ENCODE measurements around the gene EMILIN3.

- TF ChIP-seq EZH2 (IDR thresholded peaks at IDR 0.05) (no peak), POLR2AphosphoS5 (IDR thresholded peaks at IDR 0.05; ENCODE audit: borderline replicate concordance, low read depth, low read length) (peak; percentile 53; the same call in 1 of the 2 replicates)
Observed at GRCh38 chr20:41340327-41341055, 26.1 kb downstream of the EMILIN3 start, which contains the start of gene LPIN3.
